Suppressor macrophage (primary cell): ENCODE data around the gene RFX5.
A peak's percentile ranks its signal among the peaks of the same experiment; 100 is the strongest.

Source experiments
- DNase-seq, 4 experiments: peaks; one replicate each; pipeline ENCODE4 v3.0.0-alpha.2; 2020 to 2022

The RFX5 gene

DNA sequence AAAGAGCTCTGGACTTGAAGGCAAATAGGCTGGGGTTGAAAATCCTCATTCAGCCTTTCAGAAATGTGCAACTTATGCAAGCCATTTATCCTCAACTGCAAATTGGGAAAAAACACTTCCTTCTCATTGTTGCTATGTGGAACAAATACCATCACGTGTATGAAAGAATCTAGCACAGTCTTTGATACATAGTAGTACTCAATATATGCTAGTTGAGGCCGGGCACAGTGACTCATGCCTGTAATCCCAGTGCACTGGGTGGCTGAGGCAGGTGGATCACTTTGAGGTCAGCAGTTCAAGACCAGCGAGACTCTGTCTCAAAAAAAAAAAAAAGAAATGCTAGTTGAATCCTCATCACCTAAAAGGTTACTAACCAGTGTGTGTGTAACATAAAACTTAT lies 28.1 kb downstream of the RFX5 start:
- DNase-seq = no peak

DNA sequence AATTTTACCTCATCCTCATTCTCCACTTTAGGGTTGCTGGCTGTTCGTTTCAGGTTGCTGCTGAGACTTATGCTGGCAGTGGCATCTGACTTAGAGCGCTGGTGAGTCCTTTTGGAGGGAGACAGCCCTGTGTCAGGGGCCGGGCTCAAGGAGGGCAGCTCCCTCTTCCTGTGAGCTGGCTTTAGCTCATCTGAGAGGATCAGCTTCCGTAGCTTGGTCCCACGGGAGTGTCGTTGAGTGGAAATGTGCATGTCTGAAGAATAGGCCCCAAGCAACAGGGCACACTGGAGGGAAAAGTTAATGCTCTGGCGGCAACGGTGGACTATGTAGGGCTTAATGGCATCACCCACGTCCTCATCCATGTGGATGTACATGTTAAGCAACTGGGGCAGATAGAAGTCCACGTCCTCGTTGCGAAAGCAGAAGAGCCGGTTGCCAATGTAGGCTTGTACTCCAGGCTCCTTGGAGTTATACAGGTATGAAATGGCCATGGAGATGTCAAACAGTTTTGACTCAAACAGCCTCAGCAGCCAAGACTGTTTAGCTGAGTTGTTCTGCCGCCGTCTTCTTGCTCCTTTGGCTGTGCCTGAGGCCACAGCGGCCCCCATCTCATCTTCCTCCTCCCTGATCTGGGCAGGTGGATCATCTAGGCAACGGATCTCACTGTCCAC lies 31.4 kb downstream of the RFX5 start:
- DNase-seq = no peak

DNA sequence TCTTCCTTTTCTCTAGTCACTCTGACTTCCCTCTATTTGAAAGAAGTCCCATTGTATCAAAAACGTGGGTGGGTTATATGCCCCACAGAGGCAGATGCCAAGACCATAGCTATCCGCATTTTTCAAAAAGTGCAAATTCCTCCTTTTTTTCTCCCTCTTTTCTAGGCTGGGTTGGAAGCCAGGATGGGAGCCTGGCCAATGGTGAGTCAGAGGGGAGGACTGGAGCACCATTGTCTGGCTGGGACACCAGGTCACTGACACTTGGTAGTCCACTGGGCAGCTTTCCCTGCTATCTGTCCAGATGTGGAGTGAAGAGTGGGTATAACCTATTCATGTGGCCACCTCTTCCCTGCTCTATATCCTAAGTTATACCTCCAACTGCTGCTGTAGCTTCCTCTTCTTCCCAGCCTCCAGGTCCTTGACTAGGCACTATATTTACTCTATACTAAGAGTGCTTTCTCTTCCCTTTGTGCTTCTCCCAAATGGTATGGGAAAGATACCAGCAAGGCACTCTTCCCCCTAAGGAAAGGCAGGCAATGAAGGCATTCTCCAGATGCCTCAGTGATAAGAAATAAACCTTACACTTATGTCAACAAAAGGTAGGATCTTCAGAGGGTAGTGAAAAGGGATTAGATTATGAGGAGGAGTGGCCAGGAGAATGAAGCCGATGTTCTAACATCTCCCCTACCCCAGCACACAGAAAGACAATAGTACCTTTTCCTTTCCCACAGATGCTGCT lies 32.7 kb downstream of the RFX5 start:
- no peak for DNase-seq

DNA sequence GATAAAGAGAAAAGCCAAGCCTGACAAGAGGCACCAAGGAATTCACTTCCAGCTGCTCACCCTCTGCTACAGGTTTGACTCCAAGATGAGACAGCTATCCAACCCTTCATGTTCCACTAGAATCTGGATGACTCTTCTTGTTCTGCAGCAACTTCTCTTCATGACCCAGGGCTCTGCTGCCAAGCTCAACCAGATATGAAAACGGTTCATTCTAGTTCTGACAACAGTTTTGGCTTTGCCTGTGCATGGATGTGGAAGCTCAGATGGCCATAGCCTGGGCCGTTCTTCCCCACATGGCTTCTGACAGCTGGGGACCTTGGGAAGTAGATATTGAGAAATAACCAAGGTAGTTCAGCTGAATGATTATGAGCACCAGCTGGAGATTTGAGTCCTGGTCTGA lies 33.6 kb downstream of the RFX5 start:
- DNase-seq = no peak

DNA sequence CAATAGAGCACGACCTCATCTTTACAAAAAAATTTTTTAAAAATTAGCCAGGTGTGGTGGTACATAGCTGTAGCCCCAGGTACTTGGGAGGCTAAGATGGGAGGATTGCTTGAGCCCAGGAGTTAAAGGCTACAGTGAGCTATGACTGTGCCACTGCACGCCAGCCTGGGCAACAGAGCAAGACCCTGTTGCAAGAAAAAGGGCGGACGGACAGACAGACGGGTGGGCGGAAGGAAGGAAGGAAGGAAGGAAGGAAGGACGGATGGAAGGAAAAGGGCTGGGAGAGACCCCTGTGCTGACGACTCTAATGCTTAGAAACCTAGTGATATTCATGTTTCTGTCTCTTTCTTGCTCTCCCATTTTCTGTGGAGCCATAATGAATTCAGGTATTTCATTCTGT lies 34.2 kb downstream of the RFX5 start:
- no peak for DNase-seq

DNA sequence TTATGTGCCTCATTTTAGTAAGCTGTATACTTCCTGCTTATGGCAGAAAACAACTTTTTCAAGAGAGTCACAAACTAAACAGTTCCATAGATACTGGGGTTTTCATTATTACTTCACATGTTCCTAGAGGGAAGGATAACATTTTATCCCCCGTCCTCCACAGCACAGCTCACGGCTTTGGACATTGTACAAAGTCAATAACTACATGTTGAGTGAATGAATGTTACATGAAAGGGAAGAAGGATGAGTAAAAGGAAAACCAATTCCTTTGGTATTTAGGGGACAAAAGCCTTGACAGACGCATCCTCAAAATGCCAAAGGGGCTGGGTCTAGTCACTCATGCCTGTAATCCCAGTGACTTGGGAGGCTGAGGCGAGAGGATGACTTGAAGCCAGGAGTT lies 34.6 kb downstream of the RFX5 start:
- no peak for DNase-seq

DNA sequence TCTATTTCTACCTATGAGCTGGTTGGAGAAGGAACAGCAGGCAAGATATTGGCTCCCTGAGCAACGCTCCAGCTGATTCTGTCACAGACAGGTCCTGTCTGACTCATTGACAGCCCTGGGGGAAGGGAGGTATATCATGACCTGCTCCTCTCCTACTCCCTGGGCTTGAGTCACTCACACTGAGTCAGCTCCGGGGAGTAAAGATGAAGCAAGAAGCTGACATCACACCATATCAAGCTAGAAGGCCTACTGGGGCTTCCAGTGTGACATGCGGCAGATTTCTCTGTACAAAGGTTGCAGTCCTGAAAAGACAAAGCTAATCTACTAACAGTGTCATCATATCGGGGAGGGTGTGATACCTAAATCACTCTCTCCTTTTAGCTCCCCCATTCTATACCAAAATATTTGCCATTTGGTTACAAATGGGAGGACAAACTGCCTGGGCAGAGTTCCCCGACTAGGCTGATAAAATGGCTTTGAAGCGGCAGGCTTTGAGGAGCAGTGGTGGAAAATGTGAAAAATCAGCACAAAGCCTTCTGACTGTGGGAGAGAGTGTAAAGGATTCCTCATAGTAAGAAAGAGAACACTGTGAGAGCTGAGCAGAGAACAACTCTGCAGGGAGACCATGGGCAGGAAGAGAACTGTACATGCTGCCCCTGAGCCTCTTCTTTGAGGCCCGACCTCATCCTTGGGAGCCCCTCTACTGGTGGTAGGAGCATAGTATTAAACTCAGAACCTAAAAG lies 35.3 kb downstream of the RFX5 start:
- peak; percentile 89 to 98 (median 92) for DNase-seq

DNA sequence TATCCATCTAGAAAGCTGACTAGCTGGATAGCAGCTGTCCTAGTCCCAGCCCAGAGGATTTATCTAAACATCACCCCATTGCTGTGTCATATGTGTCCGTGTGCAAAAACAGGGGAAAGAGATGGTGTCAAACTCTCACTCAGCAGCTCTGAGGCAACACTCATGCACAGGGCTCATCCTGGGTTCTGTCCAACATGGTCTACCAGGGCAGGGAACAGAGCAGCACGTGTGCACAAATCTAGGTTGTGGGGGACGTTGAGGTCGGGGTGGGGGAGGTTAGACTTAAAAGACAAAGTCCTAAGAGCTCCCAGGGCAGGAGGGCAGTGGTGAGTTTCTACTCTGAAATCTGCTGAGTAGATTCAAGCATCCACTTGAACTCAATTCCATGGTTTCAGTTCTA lies 36.0 kb downstream of the RFX5 start:
- DNase-seq = no peak

DNA sequence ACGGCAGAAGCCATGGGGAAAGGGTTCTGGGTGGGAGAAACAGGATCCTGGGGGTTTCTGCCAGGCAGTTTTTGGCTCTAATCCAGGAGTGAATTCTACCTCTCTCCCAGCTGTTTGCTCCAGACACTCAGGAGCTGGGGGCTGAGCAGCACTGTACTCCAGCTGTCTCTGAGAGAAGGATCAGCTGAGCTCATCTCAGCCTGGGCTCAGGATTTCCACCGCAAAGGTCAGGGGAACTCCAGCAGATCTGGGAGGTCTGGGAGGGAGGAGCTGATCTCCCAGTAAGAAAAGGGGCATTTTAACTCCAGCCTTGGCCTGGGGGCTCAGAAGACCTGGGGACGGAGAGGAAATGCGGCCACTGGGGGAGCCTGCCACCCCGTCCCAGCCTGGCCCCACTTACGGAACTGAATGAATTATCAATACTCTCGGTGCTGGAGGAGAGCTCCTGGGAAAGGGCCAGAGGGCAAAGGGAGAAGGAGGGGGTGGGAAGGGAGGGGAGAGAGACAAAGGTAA lies 37.2 kb downstream of the RFX5 start:
- DNase-seq = no peak

DNA sequence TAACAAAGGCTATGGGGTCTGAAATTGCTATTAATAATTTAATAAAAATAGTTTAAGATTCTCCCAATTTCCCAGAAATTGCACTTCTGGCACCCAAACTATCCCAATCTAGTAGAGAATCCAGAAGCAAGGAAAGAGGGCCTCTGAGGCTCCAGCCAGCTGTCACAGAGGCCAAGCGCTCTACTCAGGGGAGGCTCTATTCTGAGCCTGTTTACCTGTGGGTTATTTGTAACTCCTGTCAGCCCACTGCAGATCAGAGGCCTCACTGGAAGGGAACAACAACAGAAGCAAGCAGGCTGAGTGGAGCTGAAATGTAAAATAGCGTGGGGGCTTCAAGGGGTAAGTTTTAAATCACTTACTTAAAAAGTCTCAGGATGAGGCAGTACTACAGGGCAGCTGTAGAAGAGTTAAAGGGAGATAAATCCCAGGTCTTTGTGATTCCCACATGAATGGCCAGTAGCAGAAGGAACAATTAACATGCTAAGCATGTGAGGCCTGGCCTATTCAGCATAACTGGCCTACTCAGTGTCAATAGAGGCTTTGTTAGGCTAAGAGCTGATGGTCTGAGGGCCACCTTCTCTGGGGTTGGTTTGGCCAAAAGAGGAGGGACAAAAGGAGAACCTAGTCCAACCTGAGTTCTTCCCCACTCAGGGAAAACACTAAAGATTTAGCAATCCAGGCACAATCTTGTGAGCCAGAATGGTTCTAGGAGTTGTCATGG lies 52.1 kb downstream of the RFX5 start:
- no peak for DNase-seq

DNA sequence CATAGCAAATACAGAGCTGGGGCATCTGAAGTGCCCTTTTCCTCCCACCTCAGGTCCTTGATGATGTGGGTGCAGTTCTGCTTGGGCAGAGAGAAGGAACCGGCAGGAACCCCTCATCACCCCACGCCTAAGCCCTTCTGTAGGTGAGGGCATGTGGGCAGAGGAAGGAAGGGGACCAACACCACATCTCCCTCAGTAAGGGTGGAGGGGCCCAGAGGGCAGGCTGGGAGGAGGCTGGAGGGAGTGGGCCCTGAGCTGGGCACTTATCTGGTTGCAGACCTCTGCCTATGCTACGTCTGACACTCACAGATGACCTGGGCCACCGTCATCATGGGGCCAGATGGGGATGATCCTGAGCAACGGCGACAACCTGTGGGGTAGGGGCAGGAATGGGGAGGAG lies 54.0 kb downstream of the RFX5 start:
- no peak for DNase-seq

DNA sequence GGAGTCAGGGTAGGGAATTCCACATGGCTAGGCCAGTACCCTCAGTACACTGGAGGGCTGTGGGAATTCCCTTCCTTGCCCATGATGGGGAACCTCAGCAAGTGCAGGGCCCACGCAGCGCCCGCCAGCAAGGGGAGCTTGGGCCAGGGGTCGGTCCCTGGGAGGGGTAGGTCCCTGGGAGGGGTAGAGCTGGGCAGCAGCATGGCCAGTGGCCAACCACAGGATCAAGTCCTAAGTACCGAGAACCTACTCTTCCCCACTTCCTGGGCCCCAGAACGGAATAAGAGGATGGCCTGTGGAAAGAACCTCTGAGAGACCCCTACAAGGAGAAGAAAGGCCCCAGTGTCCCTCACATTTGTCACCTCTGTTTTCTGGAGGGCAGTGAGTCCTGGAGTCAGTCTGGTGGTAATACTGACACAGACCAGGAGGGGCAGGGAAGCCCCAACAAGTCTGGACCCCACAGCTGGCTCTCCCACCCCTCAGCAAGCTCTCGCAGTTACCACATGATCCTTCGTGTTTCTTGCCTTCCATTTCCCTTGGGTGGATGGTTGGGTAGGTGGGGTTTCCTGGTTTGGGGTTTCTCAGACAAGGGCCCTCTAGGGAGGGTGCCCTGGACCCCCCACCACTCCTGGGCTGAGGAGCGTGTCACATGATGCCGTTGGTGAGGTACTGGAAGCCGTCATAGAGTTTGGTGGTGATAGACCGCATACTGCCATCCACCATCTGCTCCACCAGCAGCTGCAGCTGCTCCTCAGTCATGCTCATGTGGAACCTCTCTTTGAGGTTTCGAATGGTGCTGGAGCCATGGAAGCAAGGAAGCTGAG lies 54.6 kb downstream of the RFX5 start:
- DNase-seq = no peak

DNA sequence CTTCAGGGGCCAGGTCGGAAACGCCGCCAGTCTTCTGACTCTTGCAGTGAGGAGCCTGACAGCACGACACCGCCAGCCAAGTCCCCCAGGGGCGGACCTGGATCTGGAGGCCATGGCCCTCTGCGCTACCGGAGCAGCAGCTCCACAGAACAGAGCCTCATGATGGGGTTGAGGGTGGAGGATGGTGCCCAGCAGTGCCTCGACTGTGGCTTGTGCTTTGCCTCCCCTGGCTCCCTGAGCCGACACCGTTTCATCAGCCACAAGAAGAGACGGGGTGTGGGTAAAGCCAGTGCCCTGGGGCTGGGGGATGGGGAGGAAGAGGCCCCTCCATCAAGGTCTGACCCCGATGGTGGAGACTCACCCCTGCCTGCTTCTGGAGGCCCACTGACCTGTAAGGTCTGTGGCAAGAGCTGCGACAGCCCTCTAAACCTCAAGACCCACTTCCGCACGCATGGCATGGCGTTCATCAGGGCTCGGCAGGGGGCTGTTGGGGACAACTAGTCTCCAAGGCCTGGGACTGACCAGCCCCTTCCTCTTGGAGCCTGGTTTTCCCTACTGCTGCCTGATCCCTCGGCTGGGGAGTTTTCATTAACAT lies 56.2 kb downstream of the RFX5 start:
- no peak for DNase-seq
